Neural progenitor cell (in vitro differentiated cells): ENCODE measurements around the gene RBCK1. TPM values are rescaled to one million over a fixed set of nuclear protein-coding genes. Genes with fewer than 3 reads are reported as not detected.
"Not testable (repeated sequence)": the region's sequence is repeated elsewhere in the genome, so short reads cannot be mapped to it uniquely, and the experiment has no call there.

Experiments
- DNase-seq: peaks from one replicate; pipeline ENCODE4 v3.0.0-alpha.2; 2016; ENCODE audit warnings: low spot score
- H2AFZ ChIP-seq: fragments of 200-600 bp; sonication (generic); replicated peaks from 2 replicates; pipeline ENCODE4 v1.6.1; 2016; ENCODE audit warnings: antibody characterized with exemption
- H3F3A ChIP-seq: fragments of 200-600 bp; sonication (generic); 2 replicates; pipeline ENCODE4 v1.6.1; 2016; ENCODE audit warnings: antibody characterized with exemption, low read depth
- H3K27ac ChIP-seq: fragments of 200-600 bp; sonication (generic); 2 replicates; pipeline ENCODE4 v1.5.1; 2016; ENCODE audit warnings: mild to moderate bottlenecking
- H3K27me3 ChIP-seq: fragments of 200-600 bp; sonication (generic); 2 replicates; pipeline ENCODE4 v1.6.1; 2016; ENCODE audit warnings: mild to moderate bottlenecking, moderate library complexity
- H3K36me3 ChIP-seq: fragments of 200-600 bp; sonication (generic); 2 replicates; pipeline ENCODE4 v1.5.1; 2016
- H3K4me1 ChIP-seq: fragments of 200-600 bp; sonication (generic); 2 replicates; pipeline ENCODE4 v1.6.1; 2016; ENCODE audit warnings: mixed run types
- H3K4me2 ChIP-seq: fragments of 200-600 bp; sonication (generic); 2 replicates; pipeline ENCODE4 v1.6.1; 2016
- H3K4me3 ChIP-seq: fragments of 200-600 bp; sonication (generic); 2 replicates; pipeline ENCODE4 v1.5.1; 2016
- H3K79me2 ChIP-seq: fragments of 200-600 bp; sonication (generic); 2 replicates; pipeline ENCODE4 v1.6.1; 2016; ENCODE audit warnings: low read depth
- H3K9ac ChIP-seq: fragments of 200-600 bp; sonication (generic); 2 replicates; pipeline ENCODE4 v1.6.1; 2016
- H3K9me3 ChIP-seq: fragments of 200-600 bp; sonication (generic); 2 replicates; pipeline ENCODE4 v1.5.1; 2016; ENCODE audit warnings: low read depth
- H4K20me1 ChIP-seq: fragments of 200-600 bp; sonication (generic); 2 replicates; pipeline ENCODE4 v1.6.1; 2016; ENCODE audit warnings: low read depth
- H3K27ac Mint-ChIP-seq: 3 replicates; pipeline ENCODE4 v1.8.0; 2021; ENCODE audit warnings: mixed read lengths
- H3K27me3 Mint-ChIP-seq: 2 replicates; pipeline ENCODE4 v1.8.0; 2022; ENCODE audit warnings: low read depth, mild to moderate bottlenecking, inconsistent platforms, moderate library complexity, mixed read lengths; ENCODE audit not compliant: insufficient read depth
- H3K36me3 Mint-ChIP-seq: 3 replicates; pipeline ENCODE4 v1.8.0; 2021; ENCODE audit warnings: mixed read lengths
- H3K4me1 Mint-ChIP-seq: 3 replicates; pipeline ENCODE4 v1.8.0; 2021; ENCODE audit warnings: mixed read lengths
- H3K4me3 Mint-ChIP-seq: 3 replicates; pipeline ENCODE4 v1.8.0; 2021; ENCODE audit warnings: mild to moderate bottlenecking, moderate library complexity, mixed read lengths
- H3K9me3 Mint-ChIP-seq: 3 replicates; pipeline ENCODE4 v1.8.0; 2020; ENCODE audit warnings: mixed read lengths
- CTCF ChIP-seq: fragments of 200-600 bp; sonication (generic); IDR thresholded peaks from 2 replicates; pipeline ENCODE4 v1.5.1; 2017; ENCODE audit warnings: antibody characterized with exemption, mild to moderate bottlenecking
- EZH2 ChIP-seq: fragments of 200-600 bp; sonication (generic); IDR thresholded peaks from 2 replicates; pipeline ENCODE4 v1.6.1; 2017; ENCODE audit warnings: antibody characterized with exemption, mild to moderate bottlenecking, moderate library complexity
- EZH2phosphoT487 ChIP-seq: fragments of 200-600 bp; sonication (generic); IDR thresholded peaks from 2 replicates; pipeline ENCODE4 v1.6.1; 2017; ENCODE audit warnings: antibody characterized with exemption
- total RNA-seq: library from RNA; depleted of rRNA; stranded (reverse); fragments of >200 nt; gene quantifications from 2 replicates; pipeline ENCODE4 v1.2.3, GENCODE V29; 2015; ENCODE audit warnings: low replicate concordance

RBCK1 gene
- total RNA-seq, 1 donor from 2014 or later: 24.3 TPM

DNA sequence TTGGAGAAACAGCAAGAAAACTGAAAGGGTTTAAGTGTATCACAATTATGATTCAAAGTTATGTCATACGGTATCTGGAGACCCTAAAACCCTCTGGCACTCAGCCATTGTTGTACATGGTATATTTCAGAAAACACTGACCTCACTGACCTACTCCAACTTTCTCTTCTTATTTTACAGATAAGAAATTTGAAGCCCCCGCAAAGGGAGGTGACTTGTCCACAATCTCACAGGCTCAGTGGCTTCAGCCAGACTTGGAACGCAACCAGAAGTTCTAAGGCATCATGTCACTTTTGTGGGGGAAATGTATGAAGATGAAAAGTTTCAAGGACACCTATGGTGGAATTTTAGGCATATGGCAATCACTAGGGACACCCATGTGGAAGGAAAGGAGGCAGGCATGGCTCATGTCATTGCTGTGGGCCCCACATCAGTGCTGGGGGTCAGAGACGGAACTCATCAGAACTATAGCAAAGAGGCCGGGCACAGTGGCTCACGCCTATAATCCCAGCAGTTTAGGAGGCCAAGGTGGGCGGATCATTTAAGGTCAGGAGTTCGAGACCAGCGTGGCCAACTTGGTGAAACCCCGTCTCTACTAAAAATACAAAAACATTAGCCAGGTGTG lies 32.7 kb upstream of the RBCK1 start:
- no peaks in the 10 kb centered on the region for H3K79me2 ChIP-seq
- Mint-ChIP-seq H3K4me3 (no peak overlapping the region), H3K36me3 (no peaks in the 10 kb centered on the region), H3K4me1 (peaks cover 5% of the 10 kb centered on the region), H3K9me3 (no peaks in the 10 kb centered on the region), H3K27me3 (peaks cover 4% of the 10 kb centered on the region), H3K27ac (no peak overlapping the region)
- peaks cover 5% of the 10 kb centered on the region for H3K27me3 ChIP-seq
- H3K4me2 ChIP-seq: no peak overlapping the region
- H3K27ac ChIP-seq: no peak overlapping the region
- no peaks in the 10 kb centered on the region for H4K20me1 ChIP-seq
- no peak for TF ChIP-seq EZH2phosphoT487
- TF ChIP-seq CTCF: no peak
- no peak for TF ChIP-seq EZH2
- no peak overlapping the region for H3K9ac ChIP-seq
- no peaks in the 10 kb centered on the region for H3K4me1 ChIP-seq
- H3K36me3 ChIP-seq: no peaks in the 10 kb centered on the region
- H3F3A ChIP-seq: peaks cover 10% of the 10 kb centered on the region
- no peak overlapping the region for H2AFZ ChIP-seq
- H3K4me3 ChIP-seq: no peak overlapping the region
- no peak for DNase-seq
- no peaks in the 10 kb centered on the region for H3K9me3 ChIP-seq

DNA sequence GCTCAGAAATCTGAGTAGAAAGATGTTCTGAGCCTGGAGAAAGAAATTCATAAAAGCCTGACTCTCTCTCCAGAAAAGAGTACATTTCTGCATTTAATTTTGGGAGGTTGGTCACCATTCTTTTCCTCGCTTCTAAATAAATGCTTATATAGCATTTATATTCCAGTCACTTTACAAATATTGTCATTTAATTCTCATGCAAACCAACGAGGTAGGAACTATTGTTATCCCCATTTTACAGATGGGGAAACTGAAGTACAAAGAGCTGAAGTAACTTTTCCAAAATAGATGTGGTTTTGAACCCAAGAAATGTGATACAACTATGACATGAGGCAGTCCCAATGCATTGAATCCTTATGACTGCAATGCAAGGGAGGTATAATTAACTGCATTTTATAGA lies 32.0 kb upstream of the RBCK1 start:
- no peak overlapping the region for H2AFZ ChIP-seq
- H3K36me3 ChIP-seq: no peaks in the 10 kb centered on the region
- H3K36me3 Mint-ChIP-seq: no peaks in the 10 kb centered on the region
- peaks cover 12% of the 10 kb centered on the region for H3K27me3 ChIP-seq
- H4K20me1 ChIP-seq: no peaks in the 10 kb centered on the region
- H3K9ac ChIP-seq: no peak overlapping the region
- H3K27me3 Mint-ChIP-seq: peaks cover 6% of the 10 kb centered on the region
- TF ChIP-seq CTCF (no peak), EZH2 (no peak), EZH2phosphoT487 (no peak)
- no peaks in the 10 kb centered on the region for H3K9me3 ChIP-seq
- DNase-seq: no peak
- no peaks in the 10 kb centered on the region for H3K9me3 Mint-ChIP-seq
- no peak overlapping the region for H3K4me3 Mint-ChIP-seq
- no peak overlapping the region for H3K27ac ChIP-seq
- peaks cover 5% of the 10 kb centered on the region for H3K4me1 Mint-ChIP-seq
- no peaks in the 10 kb centered on the region for H3K4me1 ChIP-seq
- H3K79me2 ChIP-seq: no peaks in the 10 kb centered on the region
- H3K4me2 ChIP-seq: no peak overlapping the region
- no peak overlapping the region for H3K4me3 ChIP-seq
- no peak overlapping the region for H3K27ac Mint-ChIP-seq
- H3F3A ChIP-seq: peaks cover 14% of the 10 kb centered on the region

- no peaks in the 10 kb centered on the region for H3K36me3 ChIP-seq
- H3K9me3 Mint-ChIP-seq: no peaks in the 10 kb centered on the region
- H3K79me2 ChIP-seq: no peaks in the 10 kb centered on the region
- no peak overlapping the region for H3K4me2 ChIP-seq
- no peaks in the 10 kb centered on the region for H3K9me3 ChIP-seq
- no peaks in the 10 kb centered on the region for H4K20me1 ChIP-seq
- no peak overlapping the region for H3K27ac ChIP-seq
- H3K27me3 ChIP-seq: peaks cover 19% of the 10 kb centered on the region
- no peak for TF ChIP-seq EZH2phosphoT487
- TF ChIP-seq EZH2: no peak
- no peak for TF ChIP-seq CTCF
- H3K4me3 ChIP-seq: no peak overlapping the region
- peaks cover 11% of the 10 kb centered on the region for H3K27me3 Mint-ChIP-seq
- DNase-seq: no peak
- no peaks in the 10 kb centered on the region for H3K36me3 Mint-ChIP-seq
- no peak overlapping the region for H3K4me3 Mint-ChIP-seq
- H3K9ac ChIP-seq: no peak overlapping the region
- peaks cover 5% of the 10 kb centered on the region for H3K4me1 Mint-ChIP-seq
- no peak overlapping the region for H2AFZ ChIP-seq
- no peak overlapping the region for H3K27ac Mint-ChIP-seq
- H3F3A ChIP-seq: peaks cover 14% of the 10 kb centered on the region
- H3K4me1 ChIP-seq: no peaks in the 10 kb centered on the region
Observed at GRCh38 chr20:376750-377149, 31.3 kb upstream of the RBCK1 start.

- not testable (repeated sequence) for H3K9ac ChIP-seq, H3K4me1 Mint-ChIP-seq, H3K4me3 Mint-ChIP-seq, H3K27ac Mint-ChIP-seq, H3K4me3 ChIP-seq, H3K4me1 ChIP-seq, H2AFZ ChIP-seq, DNase-seq, H3K79me2 ChIP-seq, H3K36me3 ChIP-seq, H3K9me3 ChIP-seq, H3K9me3 Mint-ChIP-seq, H4K20me1 ChIP-seq, H3K27ac ChIP-seq, H3K36me3 Mint-ChIP-seq, H3K4me2 ChIP-seq
- peaks cover 27% of the 10 kb centered on the region for H3K27me3 ChIP-seq
- peaks cover 14% of the 10 kb centered on the region for H3K27me3 Mint-ChIP-seq
- peaks cover 14% of the 10 kb centered on the region for H3F3A ChIP-seq
Observed at GRCh38 chr20:377578-377977, 30.5 kb upstream of the RBCK1 start.
